Activated CD4-positive, CD25-positive, alpha-beta regulatory T cell treated with anti-CD3 and anti-CD28 coated beads, Interleukin-2, amount 50 U/mL, for 24 hours (primary cell): ENCODE data around the gene PCDHB4.
"Not testable (repeated sequence)": the region's sequence is repeated elsewhere in the genome, so short reads cannot be mapped to it uniquely, and the experiment has no call there.

ENCODE experiments used
- ATAC-seq, 2 donors: fragments of 150-1000 bp; cut with Tn5 transposase; one replicate each; pipeline ENCODE4 v1.10.0; 2021; ENCODE audit warnings: mild to moderate bottlenecking in 1 of 2, moderate library complexity in 1 of 2

The PCDHB4 gene

GRCh38 chr5:141121563-141121962 is at the start of gene PCDHB4:
TSS of gene PCDHB4 (plus strand) at chr5:141121818. CDS start at chr5:141121999, 181 bp downstream.
- no peak for ATAC-seq

DNA sequence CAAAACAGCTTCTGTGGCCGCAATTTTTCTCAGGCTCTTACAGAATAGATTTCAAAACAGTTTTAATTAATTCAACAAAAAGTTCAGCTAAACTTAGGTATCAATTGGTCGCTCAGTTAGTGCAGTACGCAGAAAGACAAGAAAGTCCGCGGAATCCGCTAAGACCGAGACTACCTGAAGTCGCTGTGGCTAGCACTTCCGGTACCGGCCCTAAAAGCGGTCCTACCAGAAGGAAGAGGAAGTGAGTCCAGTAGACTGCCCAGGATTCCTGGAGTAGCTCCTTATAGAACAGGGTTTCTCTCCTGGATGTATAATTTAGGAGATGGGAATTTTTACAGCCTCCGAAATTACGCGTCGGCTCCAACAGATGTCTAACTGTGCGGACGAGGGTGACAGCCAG is 43.8 kb upstream of the PCDHB4 start:
- ATAC-seq: no peak

- ATAC-seq: no peak
These were observed 39.4 kb upstream of the PCDHB4 start for GRCh38 chr5:141082228-141082627.

GRCh38 chr5:141084487-141084989 is 37.1 kb upstream of the PCDHB4 start:
- ATAC-seq: no peak

GRCh38 chr5:141094481-141095262 is 26.9 kb upstream of the PCDHB4 start, which contains the start of gene PCDHB2:
TSS of gene PCDHB2 (plus strand) at chr5:141094615. CDS start at chr5:141094791, 176 bp downstream.
- ATAC-seq: no peak

DNA sequence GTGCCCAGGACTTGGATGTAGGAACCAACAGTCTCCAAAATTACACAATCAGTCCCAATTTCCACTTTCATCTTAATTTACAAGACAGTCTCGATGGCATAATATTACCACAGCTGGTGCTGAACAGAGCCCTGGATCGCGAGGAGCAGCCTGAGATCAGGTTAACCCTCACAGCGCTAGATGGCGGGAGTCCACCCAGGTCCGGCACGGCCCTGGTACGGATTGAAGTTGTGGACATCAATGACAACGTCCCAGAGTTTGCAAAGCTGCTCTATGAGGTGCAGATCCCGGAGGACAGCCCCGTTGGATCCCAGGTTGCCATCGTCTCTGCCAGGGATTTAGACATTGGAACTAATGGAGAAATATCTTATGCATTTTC is 26.4 kb upstream of the PCDHB4 start:
- ATAC-seq: no peak

DNA sequence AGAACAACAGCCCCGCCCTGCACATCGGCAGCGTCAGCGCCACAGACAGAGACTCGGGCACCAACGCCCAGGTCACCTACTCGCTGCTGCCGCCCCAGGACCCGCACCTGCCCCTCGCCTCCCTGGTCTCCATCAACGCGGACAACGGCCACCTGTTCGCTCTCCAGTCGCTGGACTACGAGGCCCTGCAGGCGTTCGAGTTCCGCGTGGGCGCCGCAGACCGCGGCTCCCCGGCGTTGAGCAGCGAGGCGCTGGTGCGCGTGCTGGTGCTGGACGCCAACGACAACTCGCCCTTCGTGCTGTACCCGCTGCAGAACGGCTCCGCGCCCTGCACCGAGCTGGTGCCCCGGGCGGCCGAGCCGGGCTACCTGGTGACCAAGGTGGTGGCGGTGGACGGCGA is 25.4 kb upstream of the PCDHB4 start:
- ATAC-seq: not testable (repeated sequence)

- ATAC-seq: not testable (repeated sequence)
These were observed 25.0 kb upstream of the PCDHB4 start for GRCh38 chr5:141096586-141096985.

DNA sequence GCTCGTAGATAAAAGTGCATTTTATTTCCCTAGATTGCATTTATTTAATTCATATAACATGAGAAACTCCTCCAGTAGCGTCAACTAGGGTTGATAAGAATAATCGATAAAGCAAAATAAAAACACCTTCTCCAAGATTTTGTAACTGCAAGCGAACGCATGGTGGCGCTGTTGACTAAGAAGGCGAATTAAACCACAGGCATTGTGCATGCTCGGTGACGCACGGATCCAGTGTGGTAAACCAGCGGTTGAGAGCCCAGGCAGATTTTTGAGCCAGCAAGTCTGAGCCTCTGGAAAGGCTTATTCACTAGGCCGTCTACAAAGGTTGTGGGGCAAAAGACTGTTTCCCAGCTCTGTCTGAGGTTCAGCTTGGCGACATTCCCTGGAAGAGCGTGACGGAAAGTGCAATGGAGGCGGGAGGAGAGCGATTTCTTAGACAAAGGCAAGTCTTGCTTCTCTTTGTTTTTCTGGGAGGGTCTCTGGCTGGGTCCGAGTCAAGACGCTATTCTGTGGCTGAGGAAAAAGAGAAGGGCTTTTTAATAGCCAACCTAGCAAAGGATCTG is 21.3 kb upstream of the PCDHB4 start, which contains the start of gene PCDHB3:
Gene PCDHB3 (plus strand): TSS at position 231 of the 563 bp plus-strand sequence. CDS start 177 bp downstream, at position 408.
- ATAC-seq: no peak

GRCh38 chr5:141101059-141101458 is 20.6 kb upstream of the PCDHB4 start:
- ATAC-seq: no peak

- ATAC-seq: not testable (repeated sequence)
These were observed 19.5 kb upstream of the PCDHB4 start for GRCh38 chr5:141102070-141102469.

DNA sequence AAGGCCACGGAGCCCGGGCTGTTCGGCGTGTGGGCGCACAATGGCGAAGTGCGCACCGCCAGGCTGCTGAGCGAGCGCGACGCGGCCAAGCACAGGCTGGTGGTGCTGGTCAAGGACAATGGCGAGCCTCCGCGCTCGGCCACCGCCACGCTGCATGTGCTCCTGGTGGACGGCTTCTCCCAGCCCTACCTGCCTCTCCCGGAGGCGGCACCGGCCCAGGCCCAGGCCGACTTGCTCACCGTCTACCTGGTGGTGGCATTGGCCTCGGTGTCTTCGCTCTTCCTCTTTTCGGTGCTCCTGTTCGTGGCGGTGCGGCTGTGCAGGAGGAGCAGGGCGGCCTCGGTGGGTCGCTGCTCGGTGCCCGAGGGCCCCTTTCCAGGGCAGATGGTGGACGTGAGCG is 19.1 kb upstream of the PCDHB4 start:
- ATAC-seq: not testable (repeated sequence)

GRCh38 chr5:141105350-141105749 is 16.3 kb upstream of the PCDHB4 start:
- ATAC-seq: no peak

DNA sequence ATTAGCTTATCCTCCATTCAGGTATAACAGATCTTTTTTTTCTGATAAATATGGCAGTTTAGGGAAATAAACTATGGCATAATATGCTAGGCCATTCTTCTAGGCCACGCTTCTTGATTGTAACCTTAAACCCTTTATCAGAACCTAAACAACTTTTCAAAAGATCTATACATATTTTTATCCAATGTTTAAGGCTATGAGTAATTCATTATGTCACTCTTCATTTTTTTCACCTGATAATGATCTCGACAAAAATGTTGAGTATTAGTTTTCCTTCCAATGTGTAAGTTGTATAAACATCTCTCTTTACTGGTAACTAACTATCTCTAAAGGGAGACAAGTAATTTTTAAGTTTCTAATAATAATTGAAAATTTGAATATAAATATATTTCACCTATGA is 2.4 kb upstream of the PCDHB4 start:
- ATAC-seq: no peak

- ATAC-seq: no peak
These were observed 367 bp downstream of the PCDHB4 start for GRCh38 chr5:141121985-141122384.

GRCh38 chr5:141123396-141124135 is 1.9 kb downstream of the PCDHB4 start:
- not testable (repeated sequence) for ATAC-seq

DNA sequence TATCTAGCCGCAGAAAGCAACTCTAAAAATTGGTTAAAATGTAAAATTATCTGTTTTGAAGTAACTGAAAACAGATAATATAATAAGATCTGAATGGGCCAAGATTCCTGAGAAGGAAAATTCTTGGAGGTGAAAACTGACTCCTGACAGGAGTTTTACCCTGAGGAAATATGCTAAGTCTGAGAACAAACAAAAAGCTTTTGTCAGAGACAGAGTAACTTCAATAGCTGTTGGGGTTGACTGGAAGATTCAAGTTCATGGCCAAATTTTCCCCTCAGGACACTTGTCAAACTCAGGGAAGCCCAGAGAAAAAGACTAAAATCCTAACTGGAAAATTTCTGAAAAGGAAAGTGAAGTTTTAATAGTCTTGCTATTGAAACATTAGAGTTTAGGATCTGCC is 5.7 kb downstream of the PCDHB4 start:
- ATAC-seq: no peak

- no peak for ATAC-seq
These were observed 13.6 kb downstream of the PCDHB4 start, which contains the start of gene PCDHB5 for GRCh38 chr5:141135030-141135717. TSS of gene PCDHB5 (plus strand) at chr5:141135206. CDS start at chr5:141135435, 229 bp downstream.

DNA sequence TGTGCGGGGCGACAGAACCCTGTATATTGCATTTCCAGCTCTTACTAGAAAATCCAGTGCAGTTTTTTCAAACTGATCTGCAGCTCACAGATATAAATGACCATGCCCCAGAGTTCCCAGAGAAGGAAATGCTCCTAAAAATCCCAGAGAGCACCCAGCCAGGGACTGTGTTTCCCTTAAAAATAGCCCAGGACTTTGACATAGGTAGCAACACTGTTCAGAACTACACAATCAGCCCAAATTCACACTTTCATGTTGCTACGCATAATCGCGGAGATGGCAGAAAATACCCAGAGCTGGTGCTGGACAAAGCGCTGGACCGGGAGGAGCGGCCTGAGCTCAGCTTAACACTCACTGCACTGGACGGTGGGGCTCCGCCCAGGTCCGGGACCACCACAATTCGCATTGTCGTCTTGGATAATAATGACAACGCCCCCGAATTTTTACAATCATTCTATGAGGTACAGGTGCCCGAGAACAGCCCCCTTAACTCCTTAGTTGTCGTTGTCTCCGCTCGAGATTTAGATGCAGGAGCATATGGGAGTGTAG is 14.2 kb downstream of the PCDHB4 start:
- ATAC-seq: no peak

- not testable (repeated sequence) for ATAC-seq
These were observed 15.7 kb downstream of the PCDHB4 start for GRCh38 chr5:141137346-141137745.

DNA sequence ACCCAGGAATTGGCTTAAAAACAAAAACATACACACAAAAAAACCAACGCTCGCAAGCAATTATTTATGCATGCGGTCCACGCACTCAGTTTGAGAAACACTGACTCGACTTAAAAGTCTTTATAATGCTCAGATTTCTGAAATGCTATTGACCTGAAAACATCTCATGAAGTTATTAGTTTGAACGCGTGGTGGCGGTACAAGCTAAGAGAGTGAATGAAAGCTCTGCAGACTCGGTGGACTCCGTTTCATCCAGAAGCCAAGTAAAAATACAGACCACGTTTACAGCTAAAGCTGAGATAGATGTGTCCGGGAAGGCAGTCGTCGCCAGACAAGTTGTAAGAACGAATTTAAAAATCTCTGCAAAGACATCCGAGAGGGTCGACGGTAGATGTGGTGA is 28.2 kb downstream of the PCDHB4 start, which contains the start of gene PCDHB6:
Gene PCDHB6 (plus strand): TSS at position 246 of the 400 bp plus-strand sequence. CDS start 201 bp downstream, outside the sequence.
- ATAC-seq: no peak
